ENCODE results near the gene ITIH5. TPM values are rescaled to one million over a fixed set of nuclear protein-coding genes. Genes with fewer than 3 reads are reported as not detected.

Gene ITIH5
- total and polyA plus RNA-seq, 2 of the 8 experiments (the other 6 are each of a cell fraction or from before 2014, with no cell fraction given): 5.8 to 7.6 TPM

DNA sequence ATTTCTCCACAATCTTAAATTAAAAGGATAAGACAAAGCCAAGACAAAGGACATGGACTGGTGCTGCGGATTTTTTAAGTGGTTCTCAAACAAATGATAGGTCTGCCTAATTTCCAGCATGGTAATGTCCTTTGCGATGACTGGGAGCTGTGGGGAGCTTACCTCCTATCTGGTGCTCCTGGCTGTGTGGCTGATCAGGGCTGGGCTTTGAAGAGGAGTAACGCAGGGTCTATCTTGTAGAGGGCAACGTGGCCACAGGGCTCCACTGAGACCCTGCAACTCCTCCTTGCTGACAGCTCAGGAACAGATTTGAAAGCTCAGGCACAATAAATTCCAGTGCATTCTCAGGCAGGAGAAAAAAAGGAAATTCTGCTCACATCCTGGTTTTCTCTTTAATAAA lies 152.8 kb downstream of the ITIH5 start:
- no peak for FAIRE-seq
- Histone ChIP-seq H3K36me3 (ENCODE audit: control insufficient read depth in 2 of 4, insufficient read depth in 4 of 4, low read length in 3 of 4) (no peaks in the 10 kb centered on the region; a peak in 1 of 8 replicates), H3K56ac (replicated peaks; ENCODE audit: insufficient read length, low read depth, low read length) (no peak overlapping the region), H3K4me2 (ENCODE audit: insufficient read depth in 1 of 2, low read depth in 2 of 2, low read length in 2 of 2) (no peak overlapping the region), H2BK20ac (ENCODE audit: low read length) (no peak overlapping the region), H2BK5ac (ENCODE audit: low read depth, low read length) (no peak overlapping the region), H4K8ac (ENCODE audit: extremely low read depth, insufficient read depth, low read length) (no peak overlapping the region), H3K4me1 (replicated peaks in 1 of 4; ENCODE audit: control insufficient read depth in 3 of 4, insufficient read depth in 4 of 4, low read length in 3 of 4) (no peaks in the 10 kb centered on the region), H3K14ac (ENCODE audit: insufficient read length) (no peak overlapping the region), H3K23ac (ENCODE audit: insufficient read length) (no peak overlapping the region), H3K9ac (replicated peaks in 1 of 4; ENCODE audit: extremely low read depth in 1 of 4, low read depth in 3 of 4, low read length in 3 of 4) (no peak overlapping the region), H3K9me3 (ENCODE audit: insufficient read depth in 2 of 2, low read depth in 1 of 2, low read length in 1 of 2) (peaks cover 3 to 13% of the 10 kb centered on the region in 2 experiments; a peak in 3 of 4 replicates), H3K27ac (ENCODE audit: low read depth, low read length) (no peak overlapping the region), H2BK120ac (replicated peaks; ENCODE audit: low read depth, low read length) (no peak overlapping the region), H3K4ac (replicated peaks; ENCODE audit: insufficient read length, low read depth, low read length) (no peak overlapping the region), H2BK12ac (ENCODE audit: low read depth, low read length) (no peak overlapping the region), H2AFZ (ENCODE audit: low read length) (no peak overlapping the region), H4K5ac (ENCODE audit: insufficient read length, low read depth, low read length) (no peak overlapping the region), H4K91ac (replicated peaks; ENCODE audit: insufficient read length, low read length) (no peak overlapping the region), H4K20me1 (replicated peaks in 1 of 2; ENCODE audit: control insufficient read depth in 1 of 2, insufficient read depth in 2 of 2, low read length in 2 of 2) (no peaks in the 10 kb centered on the region), H3K79me1 (ENCODE audit: low read depth, low read length) (no peaks in the 10 kb centered on the region), H3K4me3 (ENCODE audit: extremely low read depth in 1 of 4, insufficient read depth in 2 of 4, low read depth in 3 of 4, low read length in 4 of 4) (no peak overlapping the region), H3K18ac (ENCODE audit: extremely low read depth, low read length) (no peak overlapping the region; the same call in 1 of the 2 replicates), H2AK5ac (ENCODE audit: low read depth, low read length) (no peak overlapping the region), H3K79me2 (ENCODE audit: control insufficient read depth in 1 of 2, insufficient read depth in 2 of 2, low read length in 2 of 2) (no peaks in the 10 kb centered on the region), H3K23me2 (ENCODE audit: low read depth, low read length) (no peaks in the 10 kb centered on the region), H3K27me3 (replicated peaks in 1 of 4; ENCODE audit: control insufficient read depth in 3 of 4, extremely low read depth in 1 of 4, insufficient read depth in 3 of 4, low read length in 3 of 4) (no peaks in the 10 kb centered on the region), H2BK15ac (ENCODE audit: low read length) (no peak overlapping the region)
- ChIA-PET CTCF (ENCODE audit: partially characterized antibody) (interaction anchor here (0.5 to 1.1 kb wide), 3 partner anchors 11 to 1358 kb away, joined by 3 read pairs; no protein-coding TSS in a partner anchor), POLR2A (ENCODE audit: partially characterized antibody) (no interaction called here)
- no peak for DNase-seq (ENCODE audit: low read depth in 1 of 2, low spot score in 2 of 2)
- 72% methylated on average over 4 of the region's 4 CpGs; no CpG with 5 or more reads in 1 of the 2 experiments for WGBS, 2 experiments (ENCODE audit: extremely low coverage in 1 of 2, insufficient coverage in 1 of 2, insufficient read length in 1 of 2, insufficient replicate concordance in 2 of 2, low coverage in 1 of 2, low lambda C conversion rate in 2 of 2, missing lambda C conversion rate in 1 of 2)
- no peak for TF ChIP-seq MAFK (IDR thresholded peaks at IDR 0.05; ENCODE audit: low read depth, low read length)

Measured in H1 (cell line).